ENCODE results near the gene DOCK9. TPM values are rescaled to one million over a fixed set of nuclear protein-coding genes. Genes with fewer than 3 reads are reported as not detected.

Gene DOCK9
- total RNA-seq, 1 donor, result 44.5 TPM

GRCh38 chr13:98994080-98994479, 16.2 kb upstream of the DOCK9 start:
- Histone ChIP-seq H3K4me1 (ENCODE audit: insufficient read depth, low read length) (peaks cover 5% of the 10 kb centered on the region), H3K9me3 (ENCODE audit: low read depth, low read length) (no peaks in the 10 kb centered on the region), H3K27me3 (ENCODE audit: insufficient read depth, low read length) (no peaks in the 10 kb centered on the region), H3K36me3 (ENCODE audit: insufficient read depth, low read length) (no peaks in the 10 kb centered on the region), H3K27ac (ENCODE audit: low read depth, low read length) (no peak overlapping the region), H2AFZ (ENCODE audit: low read length) (no peak overlapping the region), H4K20me1 (ENCODE audit: insufficient read depth, low read length) (no peaks in the 10 kb centered on the region), H3K4me2 (ENCODE audit: insufficient read depth, low read length) (no peak overlapping the region), H3K79me2 (ENCODE audit: insufficient read depth, low read length) (peaks cover 2% of the 10 kb centered on the region), H3K4me3 (ENCODE audit: insufficient read depth, low read length) (no peak overlapping the region)
- DNase-seq (ENCODE audit: insufficient read length, low spot score, missing footprints), result no peak
- TF ChIP-seq CTCF (IDR thresholded peaks at IDR 0.05; ENCODE audit: extremely low read depth, low read depth, low read length), result no peak

DNA sequence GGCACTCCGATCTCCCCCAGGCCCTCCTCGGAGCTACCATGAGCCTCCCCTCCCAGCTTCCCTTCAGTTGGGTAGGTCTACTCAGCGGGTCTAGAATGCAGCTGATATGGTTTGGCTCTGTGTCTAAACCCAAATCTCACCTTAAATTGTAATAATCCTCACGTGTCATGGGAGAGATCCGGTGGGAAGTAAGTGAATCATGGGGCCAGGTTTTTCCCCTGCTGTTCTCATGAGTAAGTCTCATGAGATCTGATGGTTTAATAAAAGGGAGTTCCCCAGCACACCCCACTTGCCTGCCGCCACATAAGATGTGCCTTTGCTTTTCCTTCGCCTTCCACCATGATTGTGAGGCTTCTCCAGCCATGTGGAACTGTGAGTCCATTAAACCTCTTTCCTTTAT, 14.5 kb upstream of the DOCK9 start:
- Histone ChIP-seq H3K4me3 (ENCODE audit: insufficient read depth, low read length) (no peak overlapping the region), H3K36me3 (ENCODE audit: insufficient read depth, low read length) (no peaks in the 10 kb centered on the region), H3K4me2 (ENCODE audit: insufficient read depth, low read length) (no peak overlapping the region), H3K27ac (ENCODE audit: low read depth, low read length) (no peak overlapping the region), H2AFZ (ENCODE audit: low read length) (no peak overlapping the region), H3K9me3 (ENCODE audit: low read depth, low read length) (no peaks in the 10 kb centered on the region), H4K20me1 (ENCODE audit: insufficient read depth, low read length) (no peaks in the 10 kb centered on the region), H3K27me3 (ENCODE audit: insufficient read depth, low read length) (no peaks in the 10 kb centered on the region), H3K79me2 (ENCODE audit: insufficient read depth, low read length) (peaks cover 2% of the 10 kb centered on the region), H3K4me1 (ENCODE audit: insufficient read depth, low read length) (no peaks in the 10 kb centered on the region)
- no peak for TF ChIP-seq CTCF (IDR thresholded peaks at IDR 0.05; ENCODE audit: extremely low read depth, low read depth, low read length)
- DNase-seq (ENCODE audit: insufficient read length, low spot score, missing footprints), result no peak

DNA sequence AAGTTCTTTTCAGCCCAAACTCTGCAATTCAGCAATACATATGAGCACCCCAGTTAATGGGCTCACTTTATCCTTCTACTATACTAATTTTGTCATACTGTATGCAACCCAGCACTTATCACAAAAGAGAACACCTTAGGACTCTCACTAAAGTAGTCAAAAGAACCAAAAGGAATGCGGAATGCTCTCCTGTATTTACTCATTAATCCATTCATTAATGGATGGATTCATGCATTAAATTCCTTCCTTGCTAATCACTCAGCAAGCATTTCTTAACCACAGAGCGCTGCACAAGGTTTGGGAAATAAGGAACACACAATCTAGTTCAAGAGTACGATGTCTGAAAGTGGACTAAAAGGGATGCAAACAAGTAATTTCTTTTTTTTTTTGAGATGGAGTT, 12.8 kb upstream of the DOCK9 start:
- Histone ChIP-seq H3K9me3 (ENCODE audit: low read depth, low read length) (no peaks in the 10 kb centered on the region), H3K79me2 (ENCODE audit: insufficient read depth, low read length) (no peaks in the 10 kb centered on the region), H3K4me2 (ENCODE audit: insufficient read depth, low read length) (no peak overlapping the region), H3K4me3 (ENCODE audit: insufficient read depth, low read length) (no peak overlapping the region), H3K36me3 (ENCODE audit: insufficient read depth, low read length) (no peaks in the 10 kb centered on the region), H2AFZ (ENCODE audit: low read length) (no peak overlapping the region), H3K4me1 (ENCODE audit: insufficient read depth, low read length) (no peaks in the 10 kb centered on the region), H3K27ac (ENCODE audit: low read depth, low read length) (no peak overlapping the region), H4K20me1 (ENCODE audit: insufficient read depth, low read length) (no peaks in the 10 kb centered on the region), H3K27me3 (ENCODE audit: insufficient read depth, low read length) (no peaks in the 10 kb centered on the region)
- no peak for TF ChIP-seq CTCF (IDR thresholded peaks at IDR 0.05; ENCODE audit: extremely low read depth, low read depth, low read length)
- no peak for DNase-seq (ENCODE audit: insufficient read length, low spot score, missing footprints)

DNA sequence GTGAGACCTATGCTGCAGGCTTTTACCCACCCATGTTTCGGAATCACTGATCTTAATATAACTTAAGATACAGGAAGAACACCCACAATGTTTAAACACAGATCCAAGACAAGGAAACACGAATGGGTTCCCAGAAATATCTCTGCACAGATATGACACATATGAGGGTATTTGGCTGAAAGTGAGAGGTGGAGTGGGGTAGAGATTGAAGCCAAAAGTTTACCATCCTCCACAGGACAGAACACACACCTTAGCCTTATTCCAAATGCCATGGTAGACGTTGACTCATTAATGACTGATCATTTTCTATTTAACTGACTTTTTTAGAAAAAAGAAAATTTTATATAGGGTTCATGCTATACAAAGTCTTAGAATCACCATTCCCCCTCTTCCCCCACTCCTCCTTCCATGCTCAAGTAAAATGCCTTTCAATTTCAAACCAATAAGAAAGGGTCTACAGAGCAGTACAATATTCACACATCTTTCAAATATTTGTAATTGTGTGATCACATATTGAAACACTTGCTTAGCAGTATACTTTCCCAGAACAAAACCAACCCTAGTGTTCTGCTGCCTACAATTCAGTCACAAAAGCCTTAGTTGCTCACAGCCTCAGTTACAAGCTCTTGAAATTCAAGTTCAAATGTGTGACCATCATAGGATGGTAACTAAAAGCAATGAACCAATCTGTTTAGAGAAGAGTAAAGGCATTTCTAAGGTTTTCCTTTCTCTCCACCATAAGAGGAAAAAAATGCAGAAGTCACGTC, 11.8 kb upstream of the DOCK9 start:
- H4K20me1 ChIP-seq (ENCODE audit: insufficient read depth, low read length), result no peaks in the 10 kb centered on the region
- H3K9me3 ChIP-seq (ENCODE audit: low read depth, low read length), result no peaks in the 10 kb centered on the region
- H3K27ac ChIP-seq (ENCODE audit: low read depth, low read length), result no peak overlapping the region
- H3K4me3 ChIP-seq (ENCODE audit: insufficient read depth, low read length), result no peak overlapping the region
- H3K27me3 ChIP-seq (ENCODE audit: insufficient read depth, low read length), result no peaks in the 10 kb centered on the region
- H2AFZ ChIP-seq (ENCODE audit: low read length), result no peak overlapping the region
- TF ChIP-seq CTCF (IDR thresholded peaks at IDR 0.05; ENCODE audit: extremely low read depth, low read depth, low read length), result no peak
- H3K36me3 ChIP-seq (ENCODE audit: insufficient read depth, low read length), result no peaks in the 10 kb centered on the region
- no peaks in the 10 kb centered on the region for H3K79me2 ChIP-seq (ENCODE audit: insufficient read depth, low read length)
- no peaks in the 10 kb centered on the region for H3K4me1 ChIP-seq (ENCODE audit: insufficient read depth, low read length)
- no peak for DNase-seq (ENCODE audit: insufficient read length, low spot score, missing footprints)
- H3K4me2 ChIP-seq (ENCODE audit: insufficient read depth, low read length), result no peak overlapping the region

All from osteoblast (primary cell).